ENCODE measurements around the gene FYB2. TPM values are rescaled to one million over a fixed set of nuclear protein-coding genes. Genes with fewer than 3 reads are reported as not detected.

The FYB2 gene
- total RNA-seq, 1 donor from 2014 or later, result 0.34 TPM

- no peak for DNase-seq (ENCODE audit: low spot score in 2 of 2, unreplicated experiment in 2 of 2)
- H3K4me1 Mint-ChIP-seq, result peaks cover 36% of the 10 kb centered on the region
- H3K9me3 Mint-ChIP-seq, result peaks cover 6% of the 10 kb centered on the region
- no peaks in the 10 kb centered on the region for H3K36me3 Mint-ChIP-seq
- no peak for TF ChIP-seq CTCF (IDR thresholded peaks at IDR 0.05; ENCODE audit: unreplicated experiment)
- no peak overlapping the region for H3K27ac Mint-ChIP-seq
- no peaks in the 10 kb centered on the region for H3K27me3 Mint-ChIP-seq (ENCODE audit: low read depth)
- H3K4me3 Mint-ChIP-seq, result no peak overlapping the region
These were observed 1.3 kb downstream of the FYB2 start for GRCh38 chr1:56817716-56818463.

GRCh38 chr1:56816909-56817308 lies 2.3 kb downstream of the FYB2 start:
- peaks cover 6% of the 10 kb centered on the region for H3K9me3 Mint-ChIP-seq
- no peak for DNase-seq (ENCODE audit: low spot score in 2 of 2, unreplicated experiment in 2 of 2)
- no peak for TF ChIP-seq CTCF (IDR thresholded peaks at IDR 0.05; ENCODE audit: unreplicated experiment)
- H3K27me3 Mint-ChIP-seq (ENCODE audit: low read depth), result no peaks in the 10 kb centered on the region
- peaks cover 33% of the 10 kb centered on the region for H3K4me1 Mint-ChIP-seq
- no peak overlapping the region for H3K4me3 Mint-ChIP-seq
- H3K36me3 Mint-ChIP-seq, result no peaks in the 10 kb centered on the region
- no peak overlapping the region for H3K27ac Mint-ChIP-seq

- Mint-ChIP-seq H3K36me3 (no peaks in the 10 kb centered on the region), H3K9me3 (peaks cover 6% of the 10 kb centered on the region), H3K27me3 (ENCODE audit: low read depth) (no peaks in the 10 kb centered on the region), H3K4me1 (peaks cover 35% of the 10 kb centered on the region), H3K4me3 (no peak overlapping the region), H3K27ac (no peak overlapping the region)
- DNase-seq (ENCODE audit: low spot score in 2 of 2, unreplicated experiment in 2 of 2), result no peak
- TF ChIP-seq CTCF (IDR thresholded peaks at IDR 0.05; ENCODE audit: unreplicated experiment), result no peak
These were observed 2.9 kb downstream of the FYB2 start for GRCh38 chr1:56816264-56816663.

GRCh38 chr1:56814205-56814604 lies 5.0 kb downstream of the FYB2 start:
- no peaks in the 10 kb centered on the region for H3K36me3 Mint-ChIP-seq
- H3K4me1 Mint-ChIP-seq, result peaks cover 30% of the 10 kb centered on the region
- H3K9me3 Mint-ChIP-seq, result peaks cover 6% of the 10 kb centered on the region
- no peak overlapping the region for H3K27ac Mint-ChIP-seq
- DNase-seq (ENCODE audit: low spot score in 2 of 2, unreplicated experiment in 2 of 2), result no peak
- H3K4me3 Mint-ChIP-seq, result no peak overlapping the region
- H3K27me3 Mint-ChIP-seq (ENCODE audit: low read depth), result no peaks in the 10 kb centered on the region
- no peak for TF ChIP-seq CTCF (IDR thresholded peaks at IDR 0.05; ENCODE audit: unreplicated experiment)

GRCh38 chr1:56811331-56811730 lies 7.9 kb downstream of the FYB2 start:
- no peaks in the 10 kb centered on the region for H3K36me3 Mint-ChIP-seq
- no peak for DNase-seq (ENCODE audit: low spot score in 2 of 2, unreplicated experiment in 2 of 2)
- no peak for TF ChIP-seq CTCF (IDR thresholded peaks at IDR 0.05; ENCODE audit: unreplicated experiment)
- H3K27me3 Mint-ChIP-seq (ENCODE audit: low read depth), result no peaks in the 10 kb centered on the region
- H3K4me3 Mint-ChIP-seq, result no peak overlapping the region
- H3K9me3 Mint-ChIP-seq, result peaks cover 6% of the 10 kb centered on the region
- peak overlapping the region; percentile 83 for H3K27ac Mint-ChIP-seq
- H3K4me1 Mint-ChIP-seq, result peaks cover 19% of the 10 kb centered on the region

All from mesothelial cell of epicardium (in vitro differentiated cells).